Measurements from ENCODE around the gene CLASP1. TPM values are rescaled to one million over a fixed set of nuclear protein-coding genes. Genes with fewer than 3 reads are reported as not detected.

Gene CLASP1
- total and polyA plus RNA-seq, 2 experiments from 2014 or later = 16.6 to 56.3 TPM

- no peak for TF ChIP-seq REST (IDR thresholded peaks at IDR 0.05; ENCODE audit: unreplicated experiment)
Observed at GRCh38 chr2:121351521-121352318, 297.5 kb downstream of the CLASP1 start (continued).

- H3K27me3 ChIP-seq (ENCODE audit: insufficient read depth) = no peaks in the 10 kb centered on the region
- ATAC-seq (no peak), DNase-seq (ENCODE audit: low spot score) (no peak)
- peaks cover 3% of the 10 kb centered on the region for H3K27me3 Mint-ChIP-seq (ENCODE audit: insufficient read depth, low read depth, poor library complexity)
- H3K36me3 ChIP-seq (ENCODE audit: insufficient read depth) = peaks cover 17% of the 10 kb centered on the region; the same call in 1 of the 2 replicates
- H3K4me1 ChIP-seq (ENCODE audit: insufficient read depth) = no peaks in the 10 kb centered on the region
- H3K27ac Mint-ChIP-seq = no peak overlapping the region
- H3K4me1 Mint-ChIP-seq = no peaks in the 10 kb centered on the region
- H3K9me3 Mint-ChIP-seq = no peaks in the 10 kb centered on the region
- H2AFZ ChIP-seq = no peak overlapping the region
- H3K27ac ChIP-seq (ENCODE audit: low read depth) = no peak overlapping the region
- H3K9me2 ChIP-seq (ENCODE audit: insufficient read depth) = no peaks in the 10 kb centered on the region
- H3K79me2 ChIP-seq (replicated peaks; ENCODE audit: insufficient read depth) = no peaks in the 10 kb centered on the region
- H4K20me1 ChIP-seq (replicated peaks; ENCODE audit: insufficient read depth) = no peaks in the 10 kb centered on the region; the same call in 1 of the 2 replicates
- no peak overlapping the region for H3K4me3 ChIP-seq
- H3K36me3 Mint-ChIP-seq (ENCODE audit: low read depth) = peaks cover 47% of the 10 kb centered on the region
- H3F3A ChIP-seq (replicated peaks; ENCODE audit: low read depth) = no peaks in the 10 kb centered on the region
- H3K4me3 Mint-ChIP-seq = no peak overlapping the region
- H3K4me2 ChIP-seq = no peak overlapping the region
- TF ChIP-seq NANOG (IDR thresholded peaks at IDR 0.05; ENCODE audit: borderline replicate concordance) (no peak), REST (IDR thresholded peaks at IDR 0.05; ENCODE audit: unreplicated experiment) (no peak), ZNF114 (CRISPR knock-in tag; IDR thresholded peaks at IDR 0.05) (no peak), JUNB (IDR thresholded peaks at IDR 0.05; ENCODE audit: unreplicated experiment) (no peak), ZNF462 (CRISPR knock-in tag; IDR thresholded peaks at IDR 0.05) (no peak), EZH2 (IDR thresholded peaks at IDR 0.05; ENCODE audit: low read depth, unreplicated experiment) (no peak), EZH2phosphoT487 (IDR thresholded peaks at IDR 0.05; ENCODE audit: unreplicated experiment) (no peak), POLR2AphosphoS5 (IDR thresholded peaks at IDR 0.05; ENCODE audit: low read depth) (no peak), CREB1 (CRISPR knock-in tag; IDR thresholded peaks at IDR 0.05; ENCODE audit: low read depth) (no peak), STAT1 (IDR thresholded peaks at IDR 0.05; ENCODE audit: unreplicated experiment) (no peak), ZNF331 (CRISPR knock-in tag; IDR thresholded peaks at IDR 0.05; ENCODE audit: low read depth) (no peak)
Observed at GRCh38 chr2:121350890-121351289, 298.4 kb downstream of the CLASP1 start.
